ENCODE data around the gene B3GLCT.

DNA sequence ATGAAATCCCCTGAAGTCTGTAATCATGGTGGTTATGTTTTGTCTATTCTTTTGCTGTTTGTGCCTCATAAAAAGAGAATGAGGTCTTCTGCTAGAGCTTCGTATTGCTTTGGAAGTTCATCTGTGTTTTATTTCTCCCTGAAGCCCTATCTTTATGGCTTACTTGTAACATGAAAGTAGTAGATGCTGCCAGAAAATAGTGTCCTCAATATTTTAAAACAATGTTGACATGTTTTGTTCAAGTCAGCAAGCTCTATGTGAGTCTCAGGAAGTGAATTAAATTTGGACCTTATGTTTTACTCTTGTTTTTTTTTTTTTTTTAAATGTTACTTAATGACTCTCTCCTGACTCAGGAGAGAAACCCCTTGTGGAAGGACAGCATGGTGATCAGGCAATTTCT lies 130.5 kb downstream of the B3GLCT start:
- TF ChIP-seq, protein P1, sequence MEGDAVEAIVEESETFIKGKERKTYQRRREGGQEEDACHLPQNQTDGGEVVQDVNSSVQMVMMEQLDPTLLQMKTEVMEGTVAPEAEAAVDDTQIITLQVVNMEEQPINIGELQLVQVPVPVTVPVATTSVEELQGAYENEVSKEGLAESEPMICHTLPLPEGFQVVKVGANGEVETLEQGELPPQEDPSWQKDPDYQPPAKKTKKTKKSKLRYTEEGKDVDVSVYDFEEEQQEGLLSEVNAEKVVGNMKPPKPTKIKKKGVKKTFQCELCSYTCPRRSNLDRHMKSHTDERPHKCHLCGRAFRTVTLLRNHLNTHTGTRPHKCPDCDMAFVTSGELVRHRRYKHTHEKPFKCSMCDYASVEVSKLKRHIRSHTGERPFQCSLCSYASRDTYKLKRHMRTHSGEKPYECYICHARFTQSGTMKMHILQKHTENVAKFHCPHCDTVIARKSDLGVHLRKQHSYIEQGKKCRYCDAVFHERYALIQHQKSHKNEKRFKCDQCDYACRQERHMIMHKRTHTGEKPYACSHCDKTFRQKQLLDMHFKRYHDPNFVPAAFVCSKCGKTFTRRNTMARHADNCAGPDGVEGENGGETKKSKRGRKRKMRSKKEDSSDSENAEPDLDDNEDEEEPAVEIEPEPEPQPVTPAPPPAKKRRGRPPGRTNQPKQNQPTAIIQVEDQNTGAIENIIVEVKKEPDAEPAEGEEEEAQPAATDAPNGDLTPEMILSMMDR (IDR thresholded peaks at IDR 0.05), result no peak
- no peak for TF ChIP-seq POLR2A (IDR thresholded peaks at IDR 0.05)
